LoVo (cell line): ENCODE measurements around the gene BOLA3.
"Not testable (repeated sequence)": the region's sequence is repeated elsewhere in the genome, so short reads cannot be mapped to it uniquely, and the experiment has no call there.

Source experiments
- DNase-seq: peaks from one replicate; pipeline ENCODE4 v3.0.0-alpha.2; 2016; ENCODE audit warnings: low spot score

The BOLA3 gene

GRCh38 chr2:74147727-74148456 is at the start of gene BOLA3:
Gene BOLA3 (minus strand): TSS chr2:74147912. CDS start chr2:74147874, 38 bp downstream.
- DNase-seq: peak; percentile 87

- no peak for DNase-seq
Measured at GRCh38 chr2:74197049-74197448, 49.3 kb upstream of the BOLA3 start.

DNA sequence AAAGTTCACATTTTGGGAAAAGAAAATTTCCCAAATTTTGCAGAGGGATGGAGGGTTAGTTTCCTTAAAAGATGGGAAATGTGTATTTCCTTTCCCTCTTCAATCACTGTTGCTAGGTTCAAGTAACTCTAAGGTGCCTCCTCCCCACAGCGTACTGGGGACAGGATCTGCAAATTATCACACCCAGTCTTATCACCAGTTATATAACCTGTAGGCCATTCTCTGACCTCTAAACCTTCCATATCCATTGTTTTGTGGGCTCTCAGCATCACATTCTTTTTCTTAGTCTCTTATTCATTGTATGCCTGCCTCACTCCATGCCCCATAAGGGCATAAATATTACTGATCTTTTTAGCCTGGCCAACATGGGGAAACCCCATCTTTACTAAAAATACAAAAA is 47.1 kb upstream of the BOLA3 start:
- no peak for DNase-seq

- DNase-seq: no peak
Measured at GRCh38 chr2:74191596-74192380, 44.1 kb upstream of the BOLA3 start.

DNA sequence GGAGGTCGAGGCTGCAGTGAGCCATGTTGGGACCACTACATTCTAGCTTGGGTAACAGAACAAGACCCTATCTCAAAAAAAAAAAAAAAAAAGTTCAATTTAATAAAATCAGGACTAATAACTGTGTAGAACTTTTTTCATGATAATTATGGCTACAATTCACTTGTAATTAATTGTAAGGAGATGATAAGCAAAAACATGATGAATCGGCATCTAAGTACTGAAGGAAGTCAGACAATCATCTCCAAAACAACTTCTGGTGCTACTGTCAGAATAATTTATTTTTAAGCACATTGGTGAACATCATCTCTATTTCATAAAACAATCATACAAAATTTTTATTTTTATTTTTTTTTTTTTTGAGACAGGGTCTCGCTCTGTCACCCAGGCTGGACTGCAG is 41.0 kb upstream of the BOLA3 start:
- no peak for DNase-seq

DNA sequence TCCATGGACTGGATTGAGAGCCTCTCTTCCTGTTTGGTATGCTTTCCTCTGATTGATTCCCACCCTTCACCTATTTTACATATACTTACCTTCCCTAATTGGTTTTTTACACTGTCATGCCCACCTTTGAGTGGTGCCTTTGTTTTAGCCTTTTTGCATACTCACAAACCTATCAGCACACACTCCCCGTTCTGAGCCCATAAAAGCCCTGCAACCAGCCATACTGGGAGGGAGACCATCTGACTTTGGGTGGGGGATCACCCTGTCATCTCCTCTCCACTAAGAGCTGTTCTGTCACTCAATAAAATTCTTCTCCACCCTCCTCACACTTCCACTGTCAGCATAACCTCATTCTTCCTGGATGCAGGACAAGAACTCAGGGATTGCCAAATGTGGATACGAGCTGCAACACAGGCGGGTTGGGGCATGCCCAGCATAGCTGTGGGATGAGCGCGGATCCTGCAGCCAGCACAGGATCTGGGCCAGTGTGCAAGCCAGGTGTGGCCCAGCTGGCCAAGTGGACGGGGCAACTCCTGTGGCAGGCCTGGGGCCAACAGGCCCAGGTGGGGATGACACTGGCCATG is 40.4 kb upstream of the BOLA3 start:
- peak; percentile 56 for DNase-seq

GRCh38 chr2:74186706-74187105 is 39.0 kb upstream of the BOLA3 start:
- DNase-seq: not testable (repeated sequence)

DNA sequence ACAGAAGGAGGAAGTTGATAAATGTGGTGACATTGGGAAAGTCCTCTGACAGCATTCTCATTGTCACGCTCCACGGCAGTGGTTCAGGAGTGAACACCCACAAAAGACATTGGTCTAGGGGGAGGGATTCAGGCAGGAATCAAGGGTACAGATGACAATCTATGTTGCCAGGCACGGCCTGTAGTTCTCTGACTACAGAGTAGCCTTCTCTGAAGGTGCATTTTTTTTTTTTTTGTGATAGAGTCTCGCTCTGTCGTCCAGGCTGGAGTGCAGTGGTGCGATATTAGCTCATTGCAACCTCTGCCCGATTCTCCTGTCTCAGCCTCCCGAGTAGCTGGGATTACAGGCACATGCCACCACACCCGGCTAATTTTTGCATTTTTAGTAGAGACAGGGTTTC is 38.3 kb upstream of the BOLA3 start:
- DNase-seq: no peak

DNA sequence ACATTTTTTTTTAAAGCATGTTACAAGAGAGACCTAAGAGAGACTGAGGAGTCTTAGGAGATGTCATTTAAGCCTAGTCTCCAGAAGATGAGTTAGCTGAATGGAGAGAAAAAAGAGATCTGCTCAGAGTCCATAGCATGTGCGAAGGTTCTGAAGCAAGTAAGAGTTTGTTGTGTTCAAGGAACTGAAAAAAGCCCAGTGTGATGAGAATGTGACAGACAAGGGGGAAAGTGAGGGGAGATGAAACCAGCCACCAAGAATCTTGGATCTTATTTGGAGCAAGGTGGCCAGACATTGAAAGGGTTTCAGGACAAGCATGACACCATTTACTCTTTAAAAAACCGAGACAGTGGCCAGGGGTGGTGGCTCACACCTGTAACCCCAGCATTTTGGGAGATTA is 36.2 kb upstream of the BOLA3 start:
- DNase-seq: no peak

GRCh38 chr2:74181739-74182138 is 34.0 kb upstream of the BOLA3 start:
- no peak for DNase-seq

- no peak for DNase-seq
Measured at GRCh38 chr2:74179063-74179865, 31.6 kb upstream of the BOLA3 start.

DNA sequence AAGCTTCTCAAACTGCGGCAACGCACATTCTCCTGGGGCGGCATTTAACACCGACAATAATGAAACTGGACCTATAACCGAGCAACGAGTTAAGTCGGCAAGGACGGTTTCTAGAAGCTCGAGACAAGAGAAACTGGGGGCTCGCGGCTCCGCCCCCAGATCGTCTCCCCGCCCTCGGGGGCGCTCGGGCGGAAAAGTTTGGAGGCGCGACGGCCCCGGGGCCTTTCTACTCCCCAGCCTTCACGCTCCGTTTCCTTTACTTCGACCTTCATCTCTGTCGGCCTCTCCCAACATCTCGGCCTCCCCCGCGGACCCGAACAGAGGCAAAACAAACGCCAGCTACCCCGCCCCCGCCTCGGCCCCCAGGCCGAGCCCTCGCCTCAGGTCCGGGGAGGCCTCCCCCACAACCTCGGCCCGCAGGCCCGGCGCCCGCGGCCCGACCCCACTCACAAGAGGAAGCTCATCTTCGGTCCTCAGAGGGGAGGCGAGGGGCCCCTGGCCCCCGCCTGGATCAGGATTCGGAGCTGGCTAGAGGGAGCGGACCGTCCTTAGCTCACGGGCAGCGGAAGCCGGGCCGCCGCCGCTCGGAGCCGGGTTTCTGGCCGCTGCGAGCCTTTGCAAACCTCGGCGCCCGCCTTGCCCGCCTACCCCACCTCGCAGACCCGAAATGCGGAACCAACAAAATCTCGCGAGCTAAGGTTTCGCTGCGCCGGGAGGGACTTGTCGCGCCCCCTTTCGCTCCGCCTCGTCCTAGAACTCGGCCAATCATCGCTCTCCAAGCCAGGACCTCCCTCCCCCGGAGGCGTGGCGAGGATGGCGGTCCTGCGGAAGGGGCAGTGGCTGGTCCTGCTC is 30.7 kb upstream of the BOLA3 start, which contains the start of gene MOB1A:
MOB1A (minus strand) TSS at position 669 of the 852 bp plus-strand sequence; CDS start at position 464, 205 bp downstream.
- DNase-seq: peak; percentile 98

DNA sequence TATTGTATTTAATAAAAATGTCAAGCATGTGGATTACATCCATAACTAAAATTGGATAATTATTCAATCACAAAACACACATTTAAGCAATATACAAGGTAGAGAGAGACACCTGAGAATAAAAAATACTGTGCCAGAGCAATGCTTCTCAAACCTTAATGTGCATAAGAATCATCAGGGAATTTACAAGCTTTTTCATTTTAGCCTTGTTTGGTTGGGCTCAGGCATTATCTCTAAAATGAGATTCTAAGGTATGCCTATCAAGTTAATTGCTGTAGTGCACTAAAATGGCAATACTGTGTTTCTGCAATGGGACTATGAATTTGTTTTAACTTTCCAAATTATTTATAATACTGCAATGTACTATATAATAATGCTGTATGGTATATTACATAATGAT is 30.0 kb upstream of the BOLA3 start:
- no peak for DNase-seq

DNA sequence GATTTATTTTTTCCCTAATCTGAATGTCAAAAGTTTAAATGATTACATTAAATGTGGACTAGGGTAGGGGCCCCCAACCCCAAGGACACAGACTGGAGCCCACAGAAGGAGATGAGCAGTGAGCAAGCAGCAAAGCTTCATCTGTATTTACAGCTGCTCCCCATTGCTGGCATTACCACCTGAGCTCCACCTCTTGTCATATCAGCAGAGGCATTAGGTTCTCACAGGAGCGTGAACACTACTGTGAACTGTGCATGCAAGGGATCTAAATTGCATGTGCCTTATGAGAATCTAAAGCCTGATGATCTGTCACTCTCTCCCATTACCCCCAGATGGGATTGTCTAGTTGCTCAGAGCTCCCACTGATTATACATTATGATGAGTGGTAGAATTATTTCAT is 27.2 kb upstream of the BOLA3 start:
- no peak for DNase-seq

- DNase-seq: no peak
Measured at GRCh38 chr2:74168739-74169138, 21.0 kb upstream of the BOLA3 start.

DNA sequence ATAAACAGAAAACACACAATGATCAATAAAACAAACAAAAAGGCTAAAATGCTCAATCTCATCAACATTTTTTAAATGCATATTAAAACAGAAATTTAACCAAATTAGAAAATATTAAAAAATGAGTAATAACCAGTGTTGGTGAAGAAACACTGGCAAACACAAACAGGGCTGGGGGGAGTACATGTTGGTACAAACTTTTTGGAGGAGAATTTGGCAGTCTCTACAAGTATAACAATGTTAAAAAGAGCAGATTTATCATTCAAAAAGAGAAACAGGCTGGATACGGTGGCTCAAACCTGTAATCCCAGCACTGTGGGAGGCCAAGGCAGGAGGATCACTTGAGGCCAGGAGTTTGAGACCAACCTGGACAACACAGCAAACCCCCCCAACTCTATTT is 17.0 kb upstream of the BOLA3 start:
- DNase-seq: no peak

DNA sequence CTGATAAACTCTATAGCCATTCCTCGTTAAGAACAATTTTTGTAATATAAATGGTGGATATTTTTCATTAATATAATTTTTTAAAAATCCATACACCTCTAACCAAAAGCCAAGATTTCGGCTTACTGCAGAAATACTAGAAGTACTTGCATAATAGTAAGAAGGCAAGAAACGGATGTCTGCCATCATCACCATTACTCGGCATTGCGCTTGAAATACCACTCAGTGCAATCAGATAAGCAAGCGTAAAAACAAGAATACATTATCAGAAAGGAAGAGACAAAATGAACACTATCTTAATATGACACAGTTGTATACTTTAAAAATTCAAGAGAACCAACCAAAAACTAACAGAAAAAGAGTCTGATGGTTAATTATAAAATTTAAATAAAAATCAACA is 15.2 kb upstream of the BOLA3 start:
- no peak for DNase-seq

GRCh38 chr2:74155830-74156229 is 8.1 kb upstream of the BOLA3 start:
- no peak for DNase-seq

DNA sequence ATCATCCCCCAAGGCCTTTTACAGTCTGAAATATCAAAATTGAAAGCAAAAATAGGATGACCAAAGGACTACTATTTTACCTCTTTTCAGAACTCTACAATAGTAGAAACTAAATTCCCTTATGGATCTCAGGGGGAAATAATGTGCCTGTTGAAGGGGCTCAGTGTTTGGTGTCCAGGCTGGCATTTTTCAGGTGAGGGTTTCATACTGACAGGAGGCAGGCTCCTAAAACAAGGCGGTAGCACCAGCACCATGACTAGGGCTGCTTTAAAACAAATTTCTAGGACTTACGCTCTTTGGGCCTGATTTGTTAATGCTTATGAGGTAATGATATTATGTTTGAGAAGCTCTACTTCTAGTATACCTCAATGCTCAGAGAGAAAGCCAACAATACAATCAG is 5.2 kb upstream of the BOLA3 start:
- DNase-seq: no peak

- DNase-seq: no peak
Measured at GRCh38 chr2:74149570-74150319, 2.0 kb upstream of the BOLA3 start.

DNA sequence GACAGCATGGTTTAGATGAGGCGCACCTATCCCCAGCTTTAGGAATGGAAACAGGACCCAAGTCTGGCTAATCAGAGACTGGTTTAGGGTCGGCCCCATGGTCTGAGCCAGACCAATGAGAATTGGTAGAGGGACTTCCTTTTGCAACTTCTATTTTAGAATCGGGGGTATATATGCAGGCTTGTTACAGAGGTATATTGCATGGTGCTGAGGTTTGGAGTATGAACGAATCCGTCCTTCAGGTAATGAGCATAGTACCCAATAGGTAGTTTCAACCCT is 1.5 kb upstream of the BOLA3 start:
- DNase-seq: no peak
